Karpas-422 (cell line): Measurements from ENCODE around the gene COG7. TPM values are rescaled to one million over a fixed set of nuclear protein-coding genes. Genes with fewer than 3 reads are reported as not detected.
A peak's percentile ranks its signal among the peaks of the same experiment; 100 is the strongest.
"Not testable (repeated sequence)": the region's sequence is repeated elsewhere in the genome, so short reads cannot be mapped to it uniquely, and the experiment has no call there.

ENCODE experiments used
- DNase-seq: peaks from one replicate; pipeline ENCODE4 v3.0.0-alpha.2; 2015
- H2AFZ ChIP-seq: fragments of 200-600 bp; sonication (generic); 2 replicates; pipeline ENCODE4 v1.6.1; 2014; ENCODE audit warnings: antibody characterized with exemption, low read length, mixed read lengths
- H3K27ac ChIP-seq: fragments of 200-600 bp; sonication (generic); 2 replicates; pipeline ENCODE4 v1.5.1; 2014; ENCODE audit warnings: mild to moderate bottlenecking, low read length, moderate library complexity
- H3K27me3 ChIP-seq: fragments of 200-600 bp; sonication (generic); 2 replicates; pipeline ENCODE4 v1.6.1; 2014; ENCODE audit warnings: low read length, mixed read lengths
- H3K36me3 ChIP-seq: fragments of 200-600 bp; sonication (generic); 2 replicates; pipeline ENCODE4 v1.6.1; 2014; ENCODE audit warnings: low read length, mixed read lengths; ENCODE audit not compliant: insufficient read depth
- H3K4me1 ChIP-seq: fragments of 200-600 bp; sonication (generic); 2 replicates; pipeline ENCODE4 v1.6.1; 2014; ENCODE audit warnings: mild to moderate bottlenecking, low read length, mixed read lengths
- H3K4me2 ChIP-seq: fragments of 200-600 bp; sonication (generic); 2 replicates; pipeline ENCODE4 v1.6.1; 2014; ENCODE audit warnings: low read length, low read depth, mild to moderate bottlenecking; ENCODE audit not compliant: poor library complexity, severe bottlenecking
- H3K4me3 ChIP-seq: fragments of 200-600 bp; sonication (generic); 2 replicates; pipeline ENCODE4 v1.5.1; 2014; ENCODE audit warnings: mild to moderate bottlenecking, antibody characterized with exemption, low read length, mixed read lengths
- H3K79me2 ChIP-seq: fragments of 200-600 bp; sonication (generic); 2 replicates; pipeline ENCODE4 v1.6.1; 2014; ENCODE audit warnings: mild to moderate bottlenecking, low read length, mixed read lengths
- H3K9ac ChIP-seq: fragments of 200-600 bp; sonication (generic); 2 replicates; pipeline ENCODE4 v1.6.0; 2014; ENCODE audit warnings: low read length
- H3K9me2 ChIP-seq: fragments of 200-600 bp; sonication (generic), shearing (Covaris generic); replicated peaks from 2 replicates; pipeline ENCODE4 v1.6.0; 2014; ENCODE audit warnings: mild to moderate bottlenecking, low read length, moderate library complexity; ENCODE audit not compliant: insufficient read depth
- H3K9me3 ChIP-seq: fragments of 300-700, 200-600 bp; sonication (generic); 2 replicates; pipeline ENCODE4 v1.6.1; 2014; ENCODE audit warnings: low read length, mixed read lengths
- H4K20me1 ChIP-seq: fragments of 200-600 bp; sonication (generic); 2 replicates; pipeline ENCODE4 v1.6.1; 2014; ENCODE audit warnings: mild to moderate bottlenecking, antibody characterized with exemption, low read length, low read depth; ENCODE audit not compliant: insufficient read depth
- total RNA-seq: library from RNA; depleted of rRNA; stranded (reverse); fragments of >200 nt; shearing (Covaris generic); gene quantifications from 2 replicates; pipeline ENCODE4 v1.2.3, GENCODE V29; 2014; ENCODE audit warnings: low replicate concordance

Gene COG7
- total RNA-seq, 1 experiment from 2014 or later, result 18.6 TPM

DNA sequence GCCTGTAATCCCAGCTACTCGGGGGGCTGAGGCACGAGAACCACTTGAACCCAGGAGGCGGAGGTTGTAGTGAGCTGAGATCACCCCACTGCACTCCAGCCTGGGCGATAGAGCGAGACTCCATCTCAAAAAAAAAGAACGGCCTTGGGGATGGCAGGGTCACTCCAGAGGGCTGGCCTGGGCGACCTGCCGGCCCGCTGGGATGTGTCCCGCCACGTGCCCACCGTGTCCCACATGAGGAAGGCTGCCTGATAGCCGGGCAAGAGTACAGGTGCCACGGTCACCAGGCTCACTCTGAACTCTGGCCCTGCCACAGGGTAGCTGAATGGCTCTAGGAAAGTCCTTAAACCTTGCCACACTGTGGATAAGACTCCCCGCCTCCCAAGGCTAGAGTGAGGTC is 67.5 kb downstream of the COG7 start:
- H2AFZ ChIP-seq, result no peak overlapping the region
- DNase-seq, result no peak
- no peak overlapping the region for H3K9ac ChIP-seq
- H3K4me3 ChIP-seq, result no peak overlapping the region
- no peak overlapping the region for H3K4me2 ChIP-seq
- no peaks in the 10 kb centered on the region for H3K9me3 ChIP-seq
- no peaks in the 10 kb centered on the region for H3K9me2 ChIP-seq
- no peaks in the 10 kb centered on the region for H3K4me1 ChIP-seq
- no peaks in the 10 kb centered on the region for H3K79me2 ChIP-seq
- no peak overlapping the region for H3K27ac ChIP-seq
- H3K36me3 ChIP-seq, result no peaks in the 10 kb centered on the region
- H3K27me3 ChIP-seq, result no peaks in the 10 kb centered on the region
- no peaks in the 10 kb centered on the region for H4K20me1 ChIP-seq

DNA sequence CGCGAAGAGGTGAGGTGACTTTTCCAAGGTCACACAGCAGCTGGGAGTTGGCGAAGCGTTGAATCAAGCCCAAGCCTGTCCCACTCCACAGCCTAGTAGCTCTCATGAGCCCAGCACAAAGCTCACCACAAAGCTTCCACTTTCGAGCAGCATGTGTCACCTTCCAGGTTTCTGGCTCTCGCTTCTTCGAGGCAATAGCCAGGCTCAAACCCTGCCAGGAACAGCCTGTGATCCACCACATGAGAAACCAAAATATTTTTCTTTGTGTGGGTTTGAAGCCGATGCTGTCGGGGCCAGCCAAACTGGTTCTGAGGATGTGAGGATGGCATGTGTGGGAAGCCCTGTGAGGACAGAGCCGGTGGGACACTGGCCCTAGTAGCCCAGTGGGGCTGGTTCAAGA is 68.1 kb downstream of the COG7 start:
- Histone ChIP-seq H4K20me1 (no peaks in the 10 kb centered on the region), H3K9me3 (no peaks in the 10 kb centered on the region), H2AFZ (no peak overlapping the region), H3K4me3 (no peak overlapping the region), H3K4me2 (no peak overlapping the region), H3K4me1 (no peaks in the 10 kb centered on the region), H3K9me2 (no peaks in the 10 kb centered on the region), H3K36me3 (no peaks in the 10 kb centered on the region), H3K9ac (no peak overlapping the region), H3K79me2 (no peaks in the 10 kb centered on the region), H3K27ac (no peak overlapping the region), H3K27me3 (no peaks in the 10 kb centered on the region)
- DNase-seq, result no peak

DNA sequence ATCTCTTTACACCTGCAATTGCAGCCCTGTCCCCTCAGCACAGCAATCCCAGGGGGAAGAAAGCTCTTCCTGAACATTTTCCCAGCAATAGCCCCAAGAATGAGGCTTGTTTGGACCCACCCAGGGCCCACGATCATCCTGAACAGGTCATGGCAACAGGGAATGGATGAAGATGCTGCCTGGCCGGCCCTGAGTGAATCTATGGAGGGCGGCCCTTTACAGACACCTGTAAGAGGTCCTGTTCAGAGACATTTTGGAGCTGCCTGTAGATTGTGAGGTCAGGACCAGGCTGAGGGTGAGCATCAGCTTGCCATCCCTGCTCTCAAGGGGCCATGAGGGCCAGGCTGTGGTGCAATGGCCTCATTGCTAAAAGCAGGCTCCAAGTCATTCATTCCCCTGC is 69.1 kb downstream of the COG7 start:
- no peak overlapping the region for H2AFZ ChIP-seq
- H3K4me1 ChIP-seq, result no peaks in the 10 kb centered on the region
- no peaks in the 10 kb centered on the region for H4K20me1 ChIP-seq
- H3K27me3 ChIP-seq, result no peaks in the 10 kb centered on the region
- H3K9me3 ChIP-seq, result no peaks in the 10 kb centered on the region
- H3K4me2 ChIP-seq, result no peak overlapping the region
- no peaks in the 10 kb centered on the region for H3K9me2 ChIP-seq
- no peak overlapping the region for H3K27ac ChIP-seq
- H3K9ac ChIP-seq, result no peak overlapping the region
- peak; percentile 34 for DNase-seq
- no peak overlapping the region for H3K4me3 ChIP-seq
- H3K79me2 ChIP-seq, result no peaks in the 10 kb centered on the region
- H3K36me3 ChIP-seq, result no peaks in the 10 kb centered on the region

DNA sequence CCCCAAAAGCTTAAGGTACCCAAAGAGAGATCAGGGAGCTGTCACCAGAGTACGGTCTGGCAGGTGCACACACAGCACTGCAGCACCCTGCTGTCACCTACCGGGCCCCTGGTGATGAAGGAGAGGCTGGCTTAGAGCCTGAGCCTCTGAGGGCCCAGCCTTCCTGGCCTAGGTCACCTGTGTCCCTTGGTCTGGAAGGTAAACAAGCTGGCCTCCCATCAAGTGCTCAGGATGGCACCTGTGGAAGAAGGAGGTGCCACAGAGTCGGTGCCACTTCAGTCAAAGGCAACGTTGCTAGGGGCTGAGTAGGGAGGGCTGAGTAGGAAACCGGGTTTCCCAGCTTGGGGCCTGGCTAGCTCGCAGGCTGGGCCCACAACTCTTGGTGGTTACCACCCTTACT is 70.7 kb downstream of the COG7 start:
- no peaks in the 10 kb centered on the region for H3K9me3 ChIP-seq
- DNase-seq, result no peak
- no peaks in the 10 kb centered on the region for H4K20me1 ChIP-seq
- no peaks in the 10 kb centered on the region for H3K79me2 ChIP-seq
- no peak overlapping the region for H3K27ac ChIP-seq
- H3K27me3 ChIP-seq, result no peaks in the 10 kb centered on the region
- no peaks in the 10 kb centered on the region for H3K36me3 ChIP-seq
- H3K4me1 ChIP-seq, result no peaks in the 10 kb centered on the region
- H3K9me2 ChIP-seq, result no peaks in the 10 kb centered on the region
- no peak overlapping the region for H3K9ac ChIP-seq
- no peak overlapping the region for H3K4me2 ChIP-seq
- no peak overlapping the region for H3K4me3 ChIP-seq
- no peak overlapping the region for H2AFZ ChIP-seq

DNA sequence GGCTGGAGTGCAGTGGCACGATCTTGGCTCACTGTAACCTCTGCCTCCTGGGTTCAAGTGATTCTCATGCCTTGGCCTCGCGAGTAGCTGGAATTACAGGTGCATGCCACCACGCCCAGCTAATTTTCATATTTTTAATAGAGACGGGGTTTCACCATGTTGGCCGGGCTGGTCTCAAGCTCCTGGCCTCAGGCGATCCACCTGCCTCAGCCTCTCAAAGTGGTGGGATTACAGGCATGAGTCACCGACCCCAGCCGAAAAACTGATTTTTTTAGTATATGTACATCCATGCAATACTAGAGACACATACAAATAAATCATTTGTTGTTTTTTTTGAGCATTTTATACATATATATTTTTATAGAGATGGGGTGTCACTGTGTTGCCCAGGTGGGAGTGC is 71.3 kb downstream of the COG7 start:
- H3K9me2 ChIP-seq, H3K4me1 ChIP-seq, H2AFZ ChIP-seq, DNase-seq, H3K36me3 ChIP-seq, H3K27me3 ChIP-seq, H3K4me3 ChIP-seq, H3K9me3 ChIP-seq, H3K27ac ChIP-seq, H3K79me2 ChIP-seq, H3K9ac ChIP-seq, H3K4me2 ChIP-seq, H4K20me1 ChIP-seq: not testable (repeated sequence)

DNA sequence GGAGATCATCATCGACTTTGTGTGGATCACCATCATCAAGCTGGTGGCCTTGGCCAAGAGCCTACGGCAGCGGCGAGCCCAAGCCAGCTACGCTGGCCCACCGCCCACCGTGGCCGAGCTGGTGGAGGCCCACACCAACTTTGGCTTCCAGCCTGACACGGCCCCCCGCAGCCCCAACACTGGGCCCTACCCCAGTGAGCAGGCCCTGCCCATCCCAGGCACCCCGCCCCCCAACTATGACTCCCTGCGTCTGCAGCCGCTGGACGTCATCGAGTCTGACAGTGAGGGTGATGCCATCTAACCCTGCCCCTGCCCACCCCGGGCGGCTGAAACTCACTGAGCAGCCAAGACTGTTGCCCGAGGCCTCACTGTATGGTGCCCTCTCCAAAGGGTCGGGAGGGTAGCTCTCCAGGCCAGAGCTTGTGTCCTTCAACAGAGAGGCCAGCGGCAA is 72.5 kb downstream of the COG7 start:
- H3K4me3 ChIP-seq, result no peak overlapping the region
- no peak overlapping the region for H2AFZ ChIP-seq

DNA sequence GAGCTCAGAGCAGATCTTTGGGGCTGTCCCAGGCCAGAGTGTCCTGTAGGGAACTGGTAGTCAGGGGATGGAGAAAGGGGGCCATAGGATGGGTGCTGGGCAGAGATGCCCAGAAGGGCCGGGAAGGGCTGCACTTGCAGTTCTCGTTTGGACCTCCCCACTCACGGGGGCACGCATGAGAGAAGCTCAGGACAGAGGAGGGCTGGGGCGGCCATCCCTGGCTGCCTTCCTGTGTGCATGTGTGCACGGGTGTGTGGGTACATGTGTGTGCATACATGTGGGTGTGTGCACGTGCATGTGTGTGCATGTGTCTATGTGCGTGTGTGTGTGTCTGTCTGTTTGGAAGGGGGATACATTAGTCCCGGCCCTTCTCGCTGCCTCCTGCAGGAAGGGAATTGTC is 73.3 kb downstream of the COG7 start:
- Histone ChIP-seq H3K27ac (no peak overlapping the region), H3K9me3 (no peaks in the 10 kb centered on the region), H3K79me2 (no peaks in the 10 kb centered on the region), H3K27me3 (no peaks in the 10 kb centered on the region), H3K9ac (no peak overlapping the region), H3K4me2 (no peak overlapping the region), H2AFZ (no peak overlapping the region), H3K4me3 (no peak overlapping the region), H3K4me1 (no peaks in the 10 kb centered on the region), H3K9me2 (no peaks in the 10 kb centered on the region), H3K36me3 (no peaks in the 10 kb centered on the region), H4K20me1 (no peaks in the 10 kb centered on the region)
- DNase-seq, result no peak

More for the DNA sequence above, 72.5 kb downstream of the COG7 start:
- Histone ChIP-seq H3K4me2 (no peak overlapping the region), H3K9me3 (no peaks in the 10 kb centered on the region), H3K4me1 (no peaks in the 10 kb centered on the region), H3K27ac (no peak overlapping the region), H3K9ac (no peak overlapping the region), H4K20me1 (no peaks in the 10 kb centered on the region), H3K36me3 (no peaks in the 10 kb centered on the region), H3K27me3 (no peaks in the 10 kb centered on the region), H3K9me2 (no peaks in the 10 kb centered on the region), H3K79me2 (no peaks in the 10 kb centered on the region)
- no peak for DNase-seq

DNA sequence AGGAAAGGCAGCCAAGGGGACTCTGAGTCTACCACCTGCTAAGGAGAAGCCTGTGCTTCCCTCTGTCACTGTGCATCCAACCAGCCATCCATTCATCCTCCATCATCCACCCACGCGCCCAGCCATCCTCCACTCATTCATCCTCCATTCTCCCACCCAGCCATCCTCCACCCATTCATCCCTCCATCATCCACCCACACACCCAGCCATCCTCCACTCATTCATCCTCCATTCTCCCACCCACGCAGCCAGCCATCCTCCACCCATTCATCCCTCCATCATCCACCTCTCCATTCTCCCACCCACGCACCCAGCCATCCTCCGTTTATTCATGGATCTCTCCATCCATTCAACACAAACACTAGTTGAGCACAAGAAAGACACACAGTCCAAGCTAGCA is 74.1 kb downstream of the COG7 start:
- DNase-seq, result no peak
- no peaks in the 10 kb centered on the region for H3K79me2 ChIP-seq
- H3K4me3 ChIP-seq, result no peak overlapping the region
- no peak overlapping the region for H3K4me2 ChIP-seq
- H3K9ac ChIP-seq, result no peak overlapping the region
- no peaks in the 10 kb centered on the region for H3K9me2 ChIP-seq
- no peaks in the 10 kb centered on the region for H3K9me3 ChIP-seq
- H4K20me1 ChIP-seq, result no peaks in the 10 kb centered on the region
- H3K36me3 ChIP-seq, result no peaks in the 10 kb centered on the region
- H3K27me3 ChIP-seq, result no peaks in the 10 kb centered on the region
- H2AFZ ChIP-seq, result no peak overlapping the region
- no peaks in the 10 kb centered on the region for H3K4me1 ChIP-seq
- H3K27ac ChIP-seq, result no peak overlapping the region

DNA sequence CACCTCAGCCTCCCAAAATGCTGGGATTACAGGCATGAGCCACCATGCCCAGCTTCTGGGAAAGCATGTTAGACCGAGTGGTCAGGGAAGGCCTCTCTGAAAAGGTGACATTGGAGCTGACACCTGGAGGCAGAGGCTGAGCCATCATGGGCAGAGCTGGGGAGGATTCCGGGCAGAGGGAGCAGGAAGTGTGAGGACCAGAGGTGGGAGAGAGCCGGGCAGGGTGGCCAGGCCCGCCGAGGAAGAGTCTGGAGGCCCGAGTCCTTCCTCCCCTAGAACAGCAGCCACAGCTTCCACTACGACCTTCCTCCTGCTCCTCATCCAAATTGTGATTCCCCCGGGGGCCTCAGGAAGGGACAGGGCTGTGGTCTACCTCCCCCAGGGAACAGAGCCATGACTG is 74.7 kb downstream of the COG7 start:
- no peaks in the 10 kb centered on the region for H3K36me3 ChIP-seq
- H2AFZ ChIP-seq, result no peak overlapping the region
- no peaks in the 10 kb centered on the region for H3K4me1 ChIP-seq
- H3K9me3 ChIP-seq, result no peaks in the 10 kb centered on the region
- H3K27me3 ChIP-seq, result no peaks in the 10 kb centered on the region
- H3K4me3 ChIP-seq, result no peak overlapping the region
- H3K9me2 ChIP-seq, result no peaks in the 10 kb centered on the region
- H3K9ac ChIP-seq, result no peak overlapping the region
- no peaks in the 10 kb centered on the region for H4K20me1 ChIP-seq
- no peak overlapping the region for H3K27ac ChIP-seq
- H3K79me2 ChIP-seq, result no peaks in the 10 kb centered on the region
- no peak for DNase-seq
- no peak overlapping the region for H3K4me2 ChIP-seq
